ENCODE results near the gene ZBTB21. TPM values are rescaled to one million over a fixed set of nuclear protein-coding genes. Genes with fewer than 3 reads are reported as not detected.

The ZBTB21 gene
- total and polyA plus RNA-seq, 8 donors: 1.9 to 18.7 (median 4.8) TPM

DNA sequence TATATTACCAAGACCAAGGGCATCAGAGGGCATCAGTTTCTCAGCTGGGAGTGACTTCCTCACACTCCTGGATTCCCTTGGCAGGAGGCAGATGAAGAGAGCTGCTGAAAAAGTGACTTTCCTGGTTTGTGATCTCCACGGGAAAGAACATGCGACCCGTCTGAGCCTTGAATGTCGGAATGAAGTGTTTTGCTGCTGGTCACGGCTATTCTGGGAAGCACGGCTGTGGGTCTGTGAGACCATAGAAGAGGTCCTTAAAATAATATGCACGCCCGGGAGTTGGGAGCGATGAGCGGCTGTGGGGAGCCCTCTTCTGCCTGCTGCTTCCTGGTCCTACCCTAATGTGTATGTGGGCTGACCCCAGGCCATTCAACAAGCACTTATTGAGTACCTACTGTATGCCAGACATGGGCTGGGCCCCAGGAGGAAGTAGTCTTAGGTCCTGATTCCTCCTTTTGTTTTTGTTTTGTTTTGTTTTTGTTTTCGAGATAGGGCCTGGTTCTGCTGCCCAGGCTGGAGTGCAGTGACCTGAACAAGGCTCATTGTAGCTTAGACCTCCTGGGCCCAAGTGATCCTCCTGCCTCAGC is 47.8 kb upstream of the ZBTB21 start:
- Histone ChIP-seq H3K4me1 (peaks cover 32 to 47% (median 42%) of the 10 kb centered on the region in 4 donors), H3K9me3 (no peaks in the 10 kb centered on the region), H3K4me3 (no peak overlapping the region), H3K36me3 (no peaks in the 10 kb centered on the region), H3K27me3 (peaks cover 0 to 11% (median 0%) of the 10 kb centered on the region in 3 donors), H3K27ac (peak overlapping the region; percentile 45 to 72 (median 60))
- TF ChIP-seq, protein P1, sequence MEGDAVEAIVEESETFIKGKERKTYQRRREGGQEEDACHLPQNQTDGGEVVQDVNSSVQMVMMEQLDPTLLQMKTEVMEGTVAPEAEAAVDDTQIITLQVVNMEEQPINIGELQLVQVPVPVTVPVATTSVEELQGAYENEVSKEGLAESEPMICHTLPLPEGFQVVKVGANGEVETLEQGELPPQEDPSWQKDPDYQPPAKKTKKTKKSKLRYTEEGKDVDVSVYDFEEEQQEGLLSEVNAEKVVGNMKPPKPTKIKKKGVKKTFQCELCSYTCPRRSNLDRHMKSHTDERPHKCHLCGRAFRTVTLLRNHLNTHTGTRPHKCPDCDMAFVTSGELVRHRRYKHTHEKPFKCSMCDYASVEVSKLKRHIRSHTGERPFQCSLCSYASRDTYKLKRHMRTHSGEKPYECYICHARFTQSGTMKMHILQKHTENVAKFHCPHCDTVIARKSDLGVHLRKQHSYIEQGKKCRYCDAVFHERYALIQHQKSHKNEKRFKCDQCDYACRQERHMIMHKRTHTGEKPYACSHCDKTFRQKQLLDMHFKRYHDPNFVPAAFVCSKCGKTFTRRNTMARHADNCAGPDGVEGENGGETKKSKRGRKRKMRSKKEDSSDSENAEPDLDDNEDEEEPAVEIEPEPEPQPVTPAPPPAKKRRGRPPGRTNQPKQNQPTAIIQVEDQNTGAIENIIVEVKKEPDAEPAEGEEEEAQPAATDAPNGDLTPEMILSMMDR (IDR thresholded peaks at IDR 0.05): no peak
- TF ChIP-seq POLR2AphosphoS5 (IDR thresholded peaks at IDR 0.05): no peak
- TF ChIP-seq EP300 (IDR thresholded peaks at IDR 0.05): no peak
- no peak for TF ChIP-seq POLR2A (IDR thresholded peaks at IDR 0.05)
- 29 to 50% (median 41%) methylated on average over 11 of the region's 11 CpGs for WGBS, 5 donors
- intact Hi-C loops (cut with DNase I; ENCODE audit: low total_unique reads): no loop called here
- DNase-seq: peak in 1 of 2 donors; percentile 47

DNA sequence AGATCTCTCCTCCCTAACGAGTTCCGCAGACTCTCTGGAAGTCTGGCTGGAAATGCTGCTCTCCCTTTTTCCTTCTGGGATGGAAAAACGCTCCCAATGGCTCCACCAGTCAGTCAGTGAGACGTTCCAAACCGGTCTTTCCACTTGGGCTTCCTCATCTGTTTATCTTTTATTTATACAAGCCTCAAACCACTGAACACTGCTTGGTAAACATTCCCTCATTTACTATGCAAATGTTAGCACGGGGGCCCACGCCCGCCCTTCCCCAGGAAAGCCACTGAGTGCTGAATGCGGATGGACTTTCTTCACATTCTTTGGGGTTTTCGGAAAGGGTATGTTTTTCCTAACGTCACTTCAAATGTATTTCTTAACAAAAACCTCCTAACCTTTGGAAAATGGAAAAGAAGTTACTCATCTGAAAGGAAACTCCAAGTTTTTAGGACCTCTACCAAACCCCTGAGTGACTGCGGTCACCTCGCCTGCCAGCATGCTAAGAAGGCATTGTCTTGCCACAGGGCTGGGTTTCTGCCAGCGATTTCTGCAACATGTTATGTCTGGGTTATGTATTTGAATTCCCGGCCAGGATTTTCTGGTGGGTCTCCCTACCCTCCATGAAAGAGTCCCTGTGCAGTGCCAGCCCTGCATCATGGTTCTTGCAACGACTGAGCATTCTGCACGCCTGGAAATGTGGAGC is 47.0 kb upstream of the ZBTB21 start:
- intact Hi-C loops (cut with DNase I; ENCODE audit: low total_unique reads): no loop called here
- Histone ChIP-seq H3K27ac (peak overlapping the region; percentile 45 to 72 (median 60)), H3K4me1 (peaks cover 31 to 42% (median 37%) of the 10 kb centered on the region in 4 donors), H3K36me3 (no peaks in the 10 kb centered on the region), H3K4me3 (no peak overlapping the region), H3K27me3 (peaks cover 0 to 3% (median 0%) of the 10 kb centered on the region in 3 donors), H3K9me3 (no peaks in the 10 kb centered on the region)
- peak in 2 of 3 donors; percentile 62 to 84 for TF ChIP-seq POLR2AphosphoS5 (IDR thresholded peaks at IDR 0.05)
- TF ChIP-seq EP300 (IDR thresholded peaks at IDR 0.05): no peak
- 15 to 31% (median 22%) methylated on average over 17 of the region's 17 CpGs for WGBS, 5 donors
- DNase-seq: peak; percentile 85 to 94

DNA sequence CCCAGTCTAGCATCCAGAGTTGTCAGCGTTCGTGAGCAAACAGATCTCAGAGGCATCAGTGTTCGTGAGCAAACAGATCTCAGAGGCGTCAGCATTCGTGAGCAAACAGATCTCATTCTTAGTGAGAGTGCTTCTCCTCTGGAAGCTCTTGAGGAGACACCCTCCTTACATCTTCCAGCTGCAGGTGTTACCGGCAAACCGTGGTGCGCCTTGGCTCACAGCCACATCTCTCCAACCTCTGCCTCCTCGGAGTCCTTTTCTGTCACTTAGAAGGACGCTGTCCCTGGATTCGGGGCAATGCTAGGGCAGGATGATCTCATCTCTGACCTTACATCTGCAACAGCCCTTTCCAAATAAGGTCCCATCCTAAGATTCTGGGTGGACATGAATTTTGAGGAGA is 46.3 kb upstream of the ZBTB21 start:
- Histone ChIP-seq H3K36me3 (no peaks in the 10 kb centered on the region), H3K27me3 (no peaks in the 10 kb centered on the region), H3K4me3 (no peak overlapping the region), H3K27ac (peak overlapping the region; percentile 45 to 72 (median 60)), H3K4me1 (peaks cover 31 to 42% (median 35%) of the 10 kb centered on the region in 4 donors), H3K9me3 (no peaks in the 10 kb centered on the region)
- TF ChIP-seq POLR2A (IDR thresholded peaks at IDR 0.05) (no peak), EP300 (IDR thresholded peaks at IDR 0.05) (no peak), POLR2AphosphoS5 (IDR thresholded peaks at IDR 0.05) (no peak)
- TF ChIP-seq, protein P1 (IDR thresholded peaks at IDR 0.05): no peak
- 25 to 50% (median 36%) methylated on average over 11 of the region's 11 CpGs for WGBS, 5 donors
- intact Hi-C loops (cut with DNase I; ENCODE audit: low total_unique reads): no loop called here
- DNase-seq: peak; percentile 45 to 54

GRCh38 chr21:42055425-42055824 is 45.3 kb upstream of the ZBTB21 start:
- no peaks in the 10 kb centered on the region for H3K9me3 ChIP-seq
- intact Hi-C loops (cut with DNase I; ENCODE audit: low total_unique reads): no loop called here
- H3K27ac ChIP-seq: no peak overlapping the region
- 85 to 96% (median 93%) methylated on average over 9 of the region's 9 CpGs for WGBS, 5 donors
- H3K4me3 ChIP-seq: no peak overlapping the region
- no peaks in the 10 kb centered on the region for H3K27me3 ChIP-seq
- TF ChIP-seq EP300 (IDR thresholded peaks at IDR 0.05) (no peak), POLR2AphosphoS5 (IDR thresholded peaks at IDR 0.05) (no peak), POLR2A (IDR thresholded peaks at IDR 0.05) (no peak)
- TF ChIP-seq, protein P1 (IDR thresholded peaks at IDR 0.05): no peak
- H3K36me3 ChIP-seq: no peaks in the 10 kb centered on the region
- H3K4me1 ChIP-seq: peaks cover 31 to 42% (median 35%) of the 10 kb centered on the region in 4 donors
- DNase-seq: no peak

Measured in stomach (tissue), 9 donors.